CD4-positive, CD25-positive, alpha-beta regulatory T cell (primary cell): Measurements from ENCODE around the gene TMEM235. TPM values are rescaled to one million over a fixed set of nuclear protein-coding genes. Genes with fewer than 3 reads are reported as not detected.

Experiments
- ATAC-seq, 2 donors: fragments of 150-1000 bp; cut with Tn5 transposase; one replicate each; pipeline ENCODE4 v1.10.0; 2021; ENCODE audit warnings: low read depth in 2 of 2, moderate number of reproducible peaks in 2 of 2, moderate library complexity in 1 of 2
- DNase-seq, 3 donors: peaks; one replicate each; pipeline versions ENCODE4 v3.0.0 to v3.0.0-alpha.2; 2012 to 2022; ENCODE audit warnings: mixed read lengths in 1 of 3
- H3K27ac ChIP-seq: one replicate; pipeline ENCODE4 v1.7.0; 2013; ENCODE audit warnings: mild to moderate bottlenecking, low read length; ENCODE audit not compliant: insufficient read depth, poor library complexity, severe bottlenecking
- H3K27me3 ChIP-seq: one replicate; pipeline ENCODE4 v1.7.0; 2013; ENCODE audit warnings: low read length; ENCODE audit not compliant: control insufficient read depth, insufficient read depth
- H3K36me3 ChIP-seq: one replicate; pipeline ENCODE4 v1.7.0; 2013; ENCODE audit warnings: mild to moderate bottlenecking, low read length, moderate library complexity; ENCODE audit not compliant: control insufficient read depth, insufficient read depth
- H3K4me1 ChIP-seq: 2 replicates; pipeline ENCODE4 v1.7.0; 2013; ENCODE audit warnings: mild to moderate bottlenecking, low read length; ENCODE audit not compliant: insufficient read depth, control insufficient read depth, poor library complexity, severe bottlenecking
- H3K4me3 ChIP-seq: one replicate; pipeline ENCODE4 v1.7.0; 2013; ENCODE audit warnings: low read depth, mild to moderate bottlenecking, low read length, moderate library complexity
- H3K9me3 ChIP-seq, 2 experiments: 1 replicate in 1 of 2; 2 replicates in 1 of 2; pipeline ENCODE4 v1.7.0; 2013; ENCODE audit warnings: low read length in 2 of 2, mild to moderate bottlenecking in 1 of 2, moderate library complexity in 1 of 2; ENCODE audit not compliant: control insufficient read depth in 2 of 2
- H3K27ac Mint-ChIP-seq, 3 donors: one replicate each; pipeline ENCODE4 v1.8.0; 2020 to 2022; ENCODE audit warnings: mild to moderate bottlenecking in 3 of 3, mixed read lengths in 3 of 3, moderate library complexity in 2 of 3
- H3K27me3 Mint-ChIP-seq: one replicate; pipeline ENCODE4 v1.8.0; 2022; ENCODE audit warnings: mild to moderate bottlenecking, mixed read lengths
- H3K36me3 Mint-ChIP-seq: one replicate; pipeline ENCODE4 v1.8.0; 2020; ENCODE audit warnings: mixed read lengths
- H3K4me1 Mint-ChIP-seq, 4 donors: one replicate each; pipeline ENCODE4 v1.8.0; 2020 to 2022; ENCODE audit warnings: mixed read lengths in 4 of 4, mild to moderate bottlenecking in 1 of 4
- H3K4me3 Mint-ChIP-seq, 4 donors: one replicate each; pipeline ENCODE4 v1.8.0; 2020 to 2022; ENCODE audit warnings: mild to moderate bottlenecking in 4 of 4, mixed read lengths in 4 of 4, moderate library complexity in 3 of 4
- H3K9me3 Mint-ChIP-seq, 7 donors: one replicate each; pipeline ENCODE4 v1.8.0; 2020 to 2022; ENCODE audit warnings: mixed read lengths in 7 of 7, mild to moderate bottlenecking in 3 of 7, moderate library complexity in 2 of 7
- polyA plus RNA-seq, 4 donors: library from polyadenylated mRNA; unstranded; fragments of 300-500 nt; fragmentation: Illumina TruSeq; gene quantifications; one replicate each; pipeline ENCODE4 v1.2.3, GENCODE V29; 2021
- total RNA-seq: library from RNA; stranded (reverse); gene quantifications from one replicate; pipeline ENCODE4 v1.2.3, GENCODE V29; 2022

Gene TMEM235
- total and polyA plus RNA-seq, 5 donors from 2014 or later = not detected

DNA sequence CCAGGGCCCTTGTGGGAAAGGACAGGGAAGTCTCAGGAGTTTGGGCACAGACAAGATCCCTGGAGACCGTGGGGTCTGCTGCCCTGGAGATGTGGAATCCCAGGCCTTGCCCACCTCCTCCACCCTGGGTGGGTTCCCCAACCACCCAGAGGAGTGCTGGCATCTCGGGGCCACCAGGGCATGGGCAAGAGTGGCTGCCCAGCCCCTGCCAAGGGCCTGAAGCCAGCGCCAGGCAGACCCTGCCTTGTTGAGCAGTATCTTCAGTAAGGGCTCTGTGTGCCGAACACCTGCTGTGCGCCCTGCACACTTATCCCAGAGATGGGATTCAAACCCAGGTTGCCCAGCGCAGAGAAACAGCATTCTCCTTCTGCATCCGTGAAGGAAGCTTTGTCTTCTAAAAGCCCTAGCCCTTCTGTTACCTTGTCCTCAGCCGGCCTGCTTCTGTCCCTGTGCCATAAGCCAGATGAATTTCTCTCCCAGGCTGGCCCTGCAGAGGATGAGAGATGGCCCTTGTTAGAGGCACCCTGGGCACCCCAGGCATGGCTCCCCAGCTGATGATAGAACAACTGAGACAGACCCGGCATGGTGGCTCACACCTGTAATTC is 32.4 kb downstream of the TMEM235 start:
- Mint-ChIP-seq H3K9me3 (no peaks in the 10 kb centered on the region), H3K4me3 (peak overlapping the region in 1 of 4 donors; percentile 60), H3K4me1 (peaks cover 10 to 57% (median 18%) of the 10 kb centered on the region in 4 donors), H3K27ac (peak overlapping the region; percentile 86 to 95 (median 92)), H3K27me3 (no peaks in the 10 kb centered on the region), H3K36me3 (no peaks in the 10 kb centered on the region)
- Histone ChIP-seq H3K36me3 (no peaks in the 10 kb centered on the region), H3K4me1 (peaks cover 45% of the 10 kb centered on the region), H3K27ac (peak overlapping the region; percentile 68), H3K27me3 (no peaks in the 10 kb centered on the region), H3K9me3 (no peaks in the 10 kb centered on the region), H3K4me3 (no peak overlapping the region)
- DNase-seq (no peak), ATAC-seq (no peak)

DNA sequence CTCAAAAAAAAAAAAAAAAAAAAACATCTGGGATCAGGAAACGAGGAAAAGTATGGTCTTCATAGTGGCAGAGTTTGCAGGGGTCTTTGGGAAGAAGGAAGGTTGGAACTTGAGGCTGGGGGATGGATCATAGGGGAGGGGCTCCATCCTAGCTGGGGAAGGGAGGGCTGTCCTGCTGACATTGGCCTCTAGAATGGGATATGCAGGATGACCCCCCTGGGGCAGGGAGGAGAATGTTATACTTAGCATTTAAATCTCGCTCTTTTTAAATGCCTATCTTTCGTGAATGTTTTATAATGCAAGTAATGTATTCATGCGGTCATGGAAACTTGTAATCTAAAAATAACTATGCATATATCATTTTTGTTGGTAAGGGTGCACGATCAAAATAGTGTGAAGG is 33.2 kb downstream of the TMEM235 start:
- no peak for ATAC-seq
- H3K27me3 Mint-ChIP-seq = no peaks in the 10 kb centered on the region
- H3K36me3 Mint-ChIP-seq = no peaks in the 10 kb centered on the region
- no peaks in the 10 kb centered on the region for H3K9me3 Mint-ChIP-seq
- no peaks in the 10 kb centered on the region for H3K36me3 ChIP-seq
- H3K27ac ChIP-seq = no peak overlapping the region
- no peak overlapping the region for H3K4me3 ChIP-seq
- H3K4me3 Mint-ChIP-seq = peak overlapping the region; percentile 25 to 75 (median 60)
- DNase-seq = no peak
- H3K27me3 ChIP-seq = no peaks in the 10 kb centered on the region
- peaks cover 10 to 54% (median 17%) of the 10 kb centered on the region in 4 donors for H3K4me1 Mint-ChIP-seq
- peaks cover 37% of the 10 kb centered on the region for H3K4me1 ChIP-seq
- no peaks in the 10 kb centered on the region for H3K9me3 ChIP-seq
- peak overlapping the region; percentile 79 to 91 (median 86) for H3K27ac Mint-ChIP-seq

DNA sequence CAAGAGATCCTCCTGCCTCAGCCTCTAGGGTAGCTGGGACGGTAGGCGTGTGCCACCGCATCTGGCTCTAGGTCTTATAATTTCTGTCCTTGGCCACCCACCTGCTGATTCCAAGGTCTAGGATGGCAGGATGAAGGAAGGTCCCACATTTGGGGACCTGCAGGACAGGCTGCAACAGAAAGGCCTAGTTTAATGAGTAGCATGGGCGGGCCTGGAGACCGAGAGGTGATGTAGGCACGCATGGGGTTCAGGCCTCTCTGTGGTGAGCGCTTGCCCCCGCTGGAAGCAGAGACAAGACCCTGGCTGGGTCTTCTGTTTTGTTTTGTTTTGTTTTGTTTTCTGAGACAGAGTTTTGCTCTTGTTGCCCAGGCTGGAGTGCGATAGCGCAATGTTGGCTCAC is 33.7 kb downstream of the TMEM235 start:
- Histone ChIP-seq H3K4me1 (peaks cover 32% of the 10 kb centered on the region), H3K36me3 (no peaks in the 10 kb centered on the region), H3K9me3 (no peaks in the 10 kb centered on the region), H3K27me3 (no peaks in the 10 kb centered on the region), H3K4me3 (no peak overlapping the region), H3K27ac (no peak overlapping the region)
- Mint-ChIP-seq H3K27ac (peak overlapping the region in 1 of 3 donors; percentile 91), H3K4me3 (peak overlapping the region in 1 of 4 donors; percentile 25), H3K4me1 (peaks cover 4 to 51% (median 12%) of the 10 kb centered on the region in 4 donors), H3K27me3 (no peaks in the 10 kb centered on the region), H3K36me3 (no peaks in the 10 kb centered on the region), H3K9me3 (no peaks in the 10 kb centered on the region)
- DNase-seq (no peak), ATAC-seq (no peak)

DNA sequence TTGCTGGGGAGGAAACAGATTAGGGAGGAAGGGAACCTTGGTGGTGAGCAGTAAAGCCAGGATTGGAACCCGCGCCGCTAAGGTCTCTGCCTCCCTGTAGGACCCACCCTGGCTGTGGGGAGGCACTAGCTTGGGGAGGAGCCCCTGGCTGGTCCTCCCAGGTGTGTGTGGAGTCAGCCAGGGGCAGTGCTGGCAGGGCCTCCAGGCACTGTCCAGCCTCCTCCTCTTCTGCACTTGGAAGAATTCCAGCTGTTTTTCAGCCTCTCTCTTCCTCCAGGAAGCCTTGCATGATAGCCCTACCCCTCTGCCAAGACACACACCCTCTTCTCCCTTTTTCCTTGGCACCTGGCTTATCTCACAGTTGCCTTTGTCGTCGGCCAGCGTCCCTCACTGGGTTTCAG is 34.8 kb downstream of the TMEM235 start:
- no peaks in the 10 kb centered on the region for H3K36me3 ChIP-seq
- H3K27me3 ChIP-seq = no peaks in the 10 kb centered on the region
- H3K27ac Mint-ChIP-seq = peak overlapping the region in 2 of 3 donors; percentile 85 to 97
- no peaks in the 10 kb centered on the region for H3K9me3 ChIP-seq
- no peaks in the 10 kb centered on the region for H3K36me3 Mint-ChIP-seq
- H3K4me3 ChIP-seq = no peak overlapping the region
- no peak overlapping the region for H3K4me3 Mint-ChIP-seq
- no peaks in the 10 kb centered on the region for H3K9me3 Mint-ChIP-seq
- no peak for ATAC-seq
- H3K4me1 ChIP-seq = peaks cover 25% of the 10 kb centered on the region
- H3K27me3 Mint-ChIP-seq = peaks cover 8% of the 10 kb centered on the region
- H3K4me1 Mint-ChIP-seq = peaks cover 4 to 53% (median 13%) of the 10 kb centered on the region in 4 donors
- no peak overlapping the region for H3K27ac ChIP-seq
- DNase-seq = no peak

DNA sequence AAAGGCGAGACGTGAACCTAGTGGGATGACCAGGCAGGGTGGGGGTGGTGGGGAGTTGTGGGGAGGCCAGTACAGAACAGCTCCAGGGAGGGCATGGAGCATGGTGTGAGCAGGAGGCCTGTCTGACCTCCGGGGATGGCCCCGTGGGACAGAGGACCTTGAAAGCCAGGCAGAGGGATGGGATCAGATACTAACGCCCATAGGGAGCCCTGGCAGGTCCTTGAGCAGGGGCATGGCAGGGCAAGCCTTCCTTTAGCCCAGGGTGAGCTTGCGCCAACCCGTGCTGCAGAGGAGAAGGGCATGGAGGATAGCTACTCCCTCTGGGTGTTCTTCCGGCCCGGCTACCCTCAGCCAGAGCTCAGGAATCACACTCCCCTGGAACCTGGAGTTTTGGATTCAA is 35.3 kb downstream of the TMEM235 start:
- Mint-ChIP-seq H3K9me3 (no peaks in the 10 kb centered on the region), H3K36me3 (no peaks in the 10 kb centered on the region), H3K4me1 (peaks cover 4 to 54% (median 13%) of the 10 kb centered on the region in 4 donors), H3K27ac (peak overlapping the region in 2 of 3 donors; percentile 85 to 97), H3K4me3 (no peak overlapping the region), H3K27me3 (peaks cover 13% of the 10 kb centered on the region)
- Histone ChIP-seq H3K27ac (no peak overlapping the region), H3K36me3 (no peaks in the 10 kb centered on the region), H3K4me1 (peaks cover 23% of the 10 kb centered on the region), H3K27me3 (no peaks in the 10 kb centered on the region), H3K9me3 (no peaks in the 10 kb centered on the region), H3K4me3 (no peak overlapping the region)
- no peak for ATAC-seq
- DNase-seq = no peak

DNA sequence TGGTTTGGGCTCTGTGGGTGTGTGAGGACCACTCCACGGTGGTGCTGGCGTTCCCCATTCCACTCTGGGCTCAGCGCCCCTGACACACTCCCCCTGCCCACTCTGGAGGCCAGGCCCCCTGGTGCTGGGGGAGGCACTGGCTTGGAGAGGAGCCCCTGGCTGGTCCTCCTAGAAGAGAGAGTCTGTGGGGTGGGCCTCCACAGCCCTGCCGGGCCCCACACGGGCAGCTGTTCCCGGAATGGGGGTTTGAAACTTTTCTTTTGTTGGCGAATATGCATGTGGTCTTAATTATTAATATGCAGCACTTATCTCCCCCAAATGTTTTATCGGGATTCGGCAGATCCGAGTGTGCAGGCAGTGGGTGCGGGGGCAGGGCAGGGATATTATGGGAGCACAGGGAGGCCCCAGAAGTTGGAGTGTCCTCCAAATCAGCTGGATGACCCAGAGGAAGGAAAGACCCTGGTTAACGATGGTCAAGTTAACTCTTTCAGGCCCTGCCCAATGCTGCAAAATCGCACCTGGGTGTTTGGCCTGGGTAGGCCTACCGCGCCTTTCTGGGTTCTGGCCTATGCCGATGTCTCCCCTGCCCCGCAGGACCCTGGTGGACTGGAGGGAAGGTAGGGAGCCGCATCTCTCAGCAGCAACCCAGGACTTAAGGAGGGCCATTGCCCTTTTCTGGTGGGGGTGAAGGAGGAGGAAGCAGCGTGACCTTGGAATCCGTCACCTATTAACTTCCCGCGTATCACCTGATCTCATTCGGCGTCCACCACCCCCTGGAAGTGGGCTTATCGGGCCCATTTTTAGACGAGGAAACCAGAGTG is 36.0 kb downstream of the TMEM235 start:
- H3K4me3 Mint-ChIP-seq = no peak overlapping the region
- H3K9me3 Mint-ChIP-seq = no peaks in the 10 kb centered on the region
- no peaks in the 10 kb centered on the region for H3K36me3 Mint-ChIP-seq
- H3K4me1 Mint-ChIP-seq = peaks cover under 1 to 54% (median 17%) of the 10 kb centered on the region in 4 donors
- peaks cover 13% of the 10 kb centered on the region for H3K27me3 Mint-ChIP-seq
- DNase-seq = no peak
- ATAC-seq = no peak
- Histone ChIP-seq H3K9me3 (no peaks in the 10 kb centered on the region), H3K4me3 (no peak overlapping the region), H3K27ac (no peak overlapping the region), H3K27me3 (no peaks in the 10 kb centered on the region), H3K36me3 (no peaks in the 10 kb centered on the region), H3K4me1 (peaks cover 23% of the 10 kb centered on the region)
- H3K27ac Mint-ChIP-seq = peak overlapping the region in 1 of 3 donors; percentile 76

DNA sequence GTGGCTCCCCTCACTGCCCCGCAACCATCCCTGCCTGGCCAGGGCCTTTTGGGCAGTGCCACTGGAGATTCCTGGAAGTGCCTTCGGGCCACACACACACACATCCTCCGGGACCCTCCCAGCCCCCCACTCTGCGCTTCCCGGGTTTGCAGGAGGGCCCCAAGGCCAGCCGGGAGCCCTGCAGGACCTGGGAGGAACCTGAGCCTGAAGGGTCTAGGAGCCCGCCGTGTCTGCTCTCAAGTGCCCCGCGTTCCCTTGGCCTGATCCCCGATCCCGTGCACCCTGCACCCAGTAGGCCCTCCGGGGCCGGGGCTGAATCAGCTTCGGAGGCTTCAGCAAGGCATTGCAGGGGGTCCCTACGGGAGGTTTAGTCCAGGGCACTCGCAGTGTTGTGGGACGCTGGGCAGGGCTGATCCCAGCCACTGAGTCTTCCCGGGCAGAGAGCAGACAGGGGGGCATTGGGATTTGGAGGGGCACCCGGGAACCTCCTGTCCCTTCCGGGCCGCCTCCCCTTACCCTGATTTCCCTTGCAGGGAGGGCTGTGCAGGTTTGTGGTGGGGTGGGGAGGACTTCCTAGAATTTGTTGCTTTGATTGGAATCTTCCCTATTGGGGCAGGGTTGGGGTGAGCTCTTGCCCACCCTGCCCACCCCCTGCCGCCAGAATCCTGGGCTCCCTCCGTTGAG is 36.9 kb downstream of the TMEM235 start:
- Histone ChIP-seq H3K4me1 (peaks cover 23% of the 10 kb centered on the region), H3K27ac (no peak overlapping the region), H3K36me3 (no peaks in the 10 kb centered on the region), H3K27me3 (no peaks in the 10 kb centered on the region), H3K9me3 (no peaks in the 10 kb centered on the region), H3K4me3 (no peak overlapping the region)
- H3K9me3 Mint-ChIP-seq = no peaks in the 10 kb centered on the region
- H3K27ac Mint-ChIP-seq = no peak overlapping the region
- H3K4me1 Mint-ChIP-seq = peaks cover 0 to 53% (median 21%) of the 10 kb centered on the region in 4 donors
- H3K4me3 Mint-ChIP-seq = no peak overlapping the region
- DNase-seq (no peak), ATAC-seq (no peak)
- H3K27me3 Mint-ChIP-seq = peaks cover 18% of the 10 kb centered on the region
- H3K36me3 Mint-ChIP-seq = no peaks in the 10 kb centered on the region
